BE2C (cell line): Measurements from ENCODE around the gene RXYLT1.

Experiments used
- DNase-seq: peaks from one replicate; pipeline ENCODE4 v3.0.0-alpha.2; 2020
- H3K27me3 ChIP-seq: fragments of 250-450 bp; sonication (Bioruptor Pico); 2 replicates; pipeline ENCODE4 v1.5.1; 2020; ENCODE audit warnings: mild to moderate bottlenecking
- H3K36me3 ChIP-seq: fragments of 250-450 bp; sonication (Bioruptor Pico); 2 replicates; pipeline ENCODE4 v1.5.1; 2020; ENCODE audit warnings: mild to moderate bottlenecking
- H3K4me1 ChIP-seq: fragments of 250-450 bp; sonication (Bioruptor Pico); 2 replicates; pipeline ENCODE4 v1.5.1; 2020
- H3K4me3 ChIP-seq: 2 replicates; pipeline ENCODE4 v1.5.1; 2011; ENCODE audit warnings: low read depth, low read length
- H3K9me3 ChIP-seq: fragments of 250-450 bp; sonication (Bioruptor Pico); 2 replicates; pipeline ENCODE4 v1.5.1; 2020
- CTCF ChIP-seq: IDR thresholded peaks from 2 replicates; pipeline ENCODE4 v1.5.1; 2012; ENCODE audit warnings: mild to moderate bottlenecking, low read depth, low read length

Gene RXYLT1

GRCh38 chr12:63849106-63849620 is 69.5 kb downstream of the RXYLT1 start:
- Histone ChIP-seq H3K4me3 (no peak overlapping the region), H3K4me1 (peaks cover 7% of the 10 kb centered on the region; the same call in 1 of the 2 replicates), H3K9me3 (no peaks in the 10 kb centered on the region), H3K36me3 (no peaks in the 10 kb centered on the region; the same call in 1 of the 2 replicates), H3K27me3 (no peaks in the 10 kb centered on the region)
- DNase-seq = no peak
- no peak for TF ChIP-seq CTCF

- TF ChIP-seq CTCF = no peak
These were observed 69.9 kb downstream of the RXYLT1 start for GRCh38 chr12:63849641-63850040.

GRCh38 chr12:63853978-63854377 is 74.3 kb downstream of the RXYLT1 start:
- Histone ChIP-seq H3K27me3 (no peaks in the 10 kb centered on the region), H3K4me3 (no peak overlapping the region), H3K36me3 (no peaks in the 10 kb centered on the region; the same call in none of the 2 replicates), H3K4me1 (peaks cover 7% of the 10 kb centered on the region; the same call in 1 of the 2 replicates), H3K9me3 (no peaks in the 10 kb centered on the region)
- no peak for DNase-seq
- TF ChIP-seq CTCF = no peak

More at GRCh38 chr12:63849641-63850040, 69.9 kb downstream of the RXYLT1 start:
- Histone ChIP-seq H3K27me3 (no peaks in the 10 kb centered on the region), H3K36me3 (no peaks in the 10 kb centered on the region; the same call in 1 of the 2 replicates), H3K4me3 (no peak overlapping the region), H3K4me1 (peaks cover 7% of the 10 kb centered on the region; the same call in 1 of the 2 replicates), H3K9me3 (no peaks in the 10 kb centered on the region)
- no peak for DNase-seq

GRCh38 chr12:63855299-63855698 is 75.6 kb downstream of the RXYLT1 start:
- Histone ChIP-seq H3K4me3 (no peak overlapping the region), H3K36me3 (no peaks in the 10 kb centered on the region; the same call in none of the 2 replicates), H3K9me3 (no peaks in the 10 kb centered on the region), H3K4me1 (peaks cover 4% of the 10 kb centered on the region; the same call in 1 of the 2 replicates), H3K27me3 (no peaks in the 10 kb centered on the region)
- TF ChIP-seq CTCF = no peak
- no peak for DNase-seq

GRCh38 chr12:63857771-63858670 is 78.3 kb downstream of the RXYLT1 start:
- Histone ChIP-seq H3K36me3 (no peaks in the 10 kb centered on the region; the same call in none of the 2 replicates), H3K4me3 (no peak overlapping the region), H3K9me3 (no peaks in the 10 kb centered on the region), H3K4me1 (peaks cover 5% of the 10 kb centered on the region; the same call in 1 of the 2 replicates), H3K27me3 (no peaks in the 10 kb centered on the region)
- DNase-seq = no peak
- TF ChIP-seq CTCF = no peak
